Uterus (tissue), 2 donors: ENCODE data around the gene ARHGDIB.

Experiments
- POLR2A ChIP-seq, 2 donors: fragments of 450-650 bp; IDR thresholded peaks; one replicate each; pipeline ENCODE4 v1.6.1; 2016; ENCODE audit warnings: antibody characterized with exemption in 2 of 2, mild to moderate bottlenecking in 1 of 2, moderate library complexity in 1 of 2
- TF ChIP-seq, protein P1 (sequence below), 4 experiments: fragments of 200-600 bp in 2 of 4; fragments of 450-650 bp in 2 of 4; sonication (generic) in 2 of 4; IDR thresholded peaks; one replicate each; pipeline ENCODE4 v1.5.1; 2016 to 2019; ENCODE audit warnings: antibody characterized with exemption in 4 of 4, mild to moderate bottlenecking in 2 of 4, moderate library complexity in 1 of 4

DNA sequence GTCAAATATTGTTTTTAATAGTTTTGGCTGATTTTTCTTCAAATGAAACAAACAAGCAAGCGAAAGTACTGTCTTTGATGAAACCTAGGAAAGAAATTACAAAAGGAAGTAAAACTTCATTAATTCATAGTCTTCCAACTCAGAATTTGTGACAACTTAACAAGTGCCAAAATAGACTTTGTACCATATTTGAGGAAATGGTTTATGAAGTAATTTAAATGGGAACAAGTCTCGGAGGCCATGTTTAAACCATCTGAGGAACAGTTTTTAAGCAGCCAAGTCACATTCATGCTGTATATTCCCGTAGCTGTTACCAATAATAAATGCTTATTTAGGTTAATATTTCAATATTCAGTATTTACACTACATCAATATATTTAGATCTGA is 745 bp upstream of the ARHGDIB start:
- TF ChIP-seq, protein P1, sequence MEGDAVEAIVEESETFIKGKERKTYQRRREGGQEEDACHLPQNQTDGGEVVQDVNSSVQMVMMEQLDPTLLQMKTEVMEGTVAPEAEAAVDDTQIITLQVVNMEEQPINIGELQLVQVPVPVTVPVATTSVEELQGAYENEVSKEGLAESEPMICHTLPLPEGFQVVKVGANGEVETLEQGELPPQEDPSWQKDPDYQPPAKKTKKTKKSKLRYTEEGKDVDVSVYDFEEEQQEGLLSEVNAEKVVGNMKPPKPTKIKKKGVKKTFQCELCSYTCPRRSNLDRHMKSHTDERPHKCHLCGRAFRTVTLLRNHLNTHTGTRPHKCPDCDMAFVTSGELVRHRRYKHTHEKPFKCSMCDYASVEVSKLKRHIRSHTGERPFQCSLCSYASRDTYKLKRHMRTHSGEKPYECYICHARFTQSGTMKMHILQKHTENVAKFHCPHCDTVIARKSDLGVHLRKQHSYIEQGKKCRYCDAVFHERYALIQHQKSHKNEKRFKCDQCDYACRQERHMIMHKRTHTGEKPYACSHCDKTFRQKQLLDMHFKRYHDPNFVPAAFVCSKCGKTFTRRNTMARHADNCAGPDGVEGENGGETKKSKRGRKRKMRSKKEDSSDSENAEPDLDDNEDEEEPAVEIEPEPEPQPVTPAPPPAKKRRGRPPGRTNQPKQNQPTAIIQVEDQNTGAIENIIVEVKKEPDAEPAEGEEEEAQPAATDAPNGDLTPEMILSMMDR (IDR thresholded peaks at IDR 0.05), result no peak
- TF ChIP-seq POLR2A (IDR thresholded peaks at IDR 0.05), result no peak
